Activated CD4-positive, alpha-beta T cell treated with anti-CD3 and anti-CD28 coated beads for 24 hours (primary cell): ENCODE results near the gene CTTNBP2.

Experiments used
- DNase-seq, 2 donors: peaks; one replicate each; pipeline ENCODE4 v3.0.0-alpha.2; 2020; ENCODE audit warnings: low read depth in 2 of 2

Gene CTTNBP2

DNA sequence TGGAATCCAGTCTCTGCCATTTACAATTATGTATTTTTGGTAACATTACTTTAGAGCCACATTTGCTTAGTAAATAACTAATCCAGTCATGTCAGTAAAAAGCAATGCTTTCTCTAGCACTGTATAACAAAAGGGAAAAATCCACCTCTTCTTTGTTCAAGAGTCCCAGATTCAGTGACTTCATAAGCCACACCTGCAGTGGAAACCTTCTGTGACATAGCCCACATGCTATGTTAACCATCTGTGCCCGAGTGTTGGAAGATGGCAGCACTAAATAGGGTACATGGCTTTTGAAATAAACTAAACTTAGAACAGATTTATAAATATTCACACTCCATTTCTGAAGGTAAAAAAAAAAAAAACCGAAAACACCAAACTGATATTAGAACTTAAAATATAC, 83.0 kb downstream of the CTTNBP2 start:
- no peak for DNase-seq

DNA sequence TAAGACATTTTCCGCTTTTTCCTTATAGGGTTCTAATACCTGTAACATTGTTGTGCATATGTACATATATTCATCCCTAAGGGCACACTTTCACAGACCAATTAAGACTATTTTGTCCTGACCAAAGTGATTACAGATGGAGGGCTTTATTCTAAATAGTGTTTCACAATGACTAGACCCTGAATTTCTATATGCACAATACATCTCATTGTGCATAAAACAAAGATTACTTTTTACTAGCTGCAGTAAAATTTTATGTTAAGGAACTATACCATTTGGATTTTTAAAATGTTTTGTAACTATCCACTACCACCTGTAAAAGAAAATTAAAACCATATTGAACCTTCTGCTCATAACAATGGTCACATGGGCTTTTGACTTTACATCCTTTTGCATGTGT, 87.8 kb downstream of the CTTNBP2 start:
- no peak for DNase-seq

DNA sequence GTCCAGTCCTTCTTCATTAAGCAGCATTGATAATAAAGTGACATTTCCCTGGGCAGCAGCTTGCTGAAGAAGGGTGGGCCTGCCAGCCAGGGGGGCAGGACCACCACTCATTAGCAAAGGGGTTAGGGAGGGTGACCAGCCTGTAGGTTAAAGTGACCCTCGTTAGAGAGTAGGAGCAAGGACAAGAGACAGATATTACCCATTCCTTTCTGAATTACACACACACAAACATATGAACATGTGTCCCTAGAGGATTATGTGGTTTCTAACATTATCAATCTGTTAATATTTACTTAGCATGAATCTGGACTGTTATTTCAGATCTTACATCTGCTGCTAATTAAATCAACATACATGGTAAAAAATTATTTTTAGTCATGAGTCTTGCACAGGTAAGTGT, 88.9 kb downstream of the CTTNBP2 start:
- DNase-seq, result no peak

DNA sequence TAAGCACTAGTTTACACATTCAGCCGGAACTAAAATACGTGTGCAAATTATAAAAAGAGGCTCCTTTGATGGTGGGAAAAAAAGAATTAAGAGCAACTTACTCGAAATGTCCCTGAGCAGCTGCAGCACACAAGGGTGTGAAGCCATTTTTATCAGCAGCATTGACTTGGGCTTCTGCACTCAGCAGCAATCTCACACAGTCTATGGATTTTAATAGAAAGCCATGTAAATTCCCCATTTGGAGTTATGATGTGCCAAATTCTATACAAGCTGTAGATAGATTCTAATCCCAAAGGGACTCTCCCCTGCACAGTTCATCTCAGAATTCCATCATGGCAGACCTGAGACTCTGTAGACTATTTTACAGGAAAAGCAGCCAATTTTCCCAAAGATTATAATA, 90.5 kb downstream of the CTTNBP2 start:
- no peak for DNase-seq

DNA sequence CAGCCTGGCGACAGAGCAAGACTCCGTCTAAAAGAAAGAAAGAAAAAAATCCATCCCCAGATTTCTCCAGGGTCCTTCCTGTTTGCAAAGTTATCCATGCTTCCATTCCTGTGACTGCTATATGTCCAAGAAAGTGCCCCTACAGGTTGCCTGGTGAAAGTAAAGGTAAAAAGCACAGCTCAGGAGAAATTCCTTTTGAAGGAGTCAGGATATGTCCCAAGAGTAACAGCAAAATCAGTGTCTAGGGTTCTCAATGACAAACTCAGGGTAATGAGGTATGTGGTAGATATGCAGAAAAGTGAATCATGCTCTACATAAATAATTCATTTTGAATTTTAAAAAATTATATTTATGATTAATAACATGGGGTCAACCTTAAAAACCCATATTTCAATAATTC, 91.5 kb downstream of the CTTNBP2 start:
- DNase-seq, result no peak

DNA sequence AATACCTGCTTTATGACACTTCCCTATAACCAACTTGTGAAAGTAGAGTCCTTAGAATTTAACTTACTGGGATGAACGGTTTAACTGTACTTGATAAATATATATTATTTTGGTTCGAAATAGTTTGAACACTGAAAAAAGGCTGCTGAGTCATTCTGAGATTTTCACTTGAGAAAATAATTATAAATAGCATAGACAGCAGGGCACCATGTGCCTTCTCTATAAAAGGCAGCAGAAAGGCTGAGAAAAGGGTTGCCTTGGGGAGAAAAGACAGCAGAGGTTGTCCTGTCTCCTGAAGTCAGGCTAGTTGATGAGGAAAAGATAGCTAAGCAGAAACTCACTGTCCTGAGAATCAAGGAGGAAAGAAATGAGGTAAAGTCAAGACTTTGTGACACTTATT, 92.4 kb downstream of the CTTNBP2 start:
- DNase-seq, result no peak

DNA sequence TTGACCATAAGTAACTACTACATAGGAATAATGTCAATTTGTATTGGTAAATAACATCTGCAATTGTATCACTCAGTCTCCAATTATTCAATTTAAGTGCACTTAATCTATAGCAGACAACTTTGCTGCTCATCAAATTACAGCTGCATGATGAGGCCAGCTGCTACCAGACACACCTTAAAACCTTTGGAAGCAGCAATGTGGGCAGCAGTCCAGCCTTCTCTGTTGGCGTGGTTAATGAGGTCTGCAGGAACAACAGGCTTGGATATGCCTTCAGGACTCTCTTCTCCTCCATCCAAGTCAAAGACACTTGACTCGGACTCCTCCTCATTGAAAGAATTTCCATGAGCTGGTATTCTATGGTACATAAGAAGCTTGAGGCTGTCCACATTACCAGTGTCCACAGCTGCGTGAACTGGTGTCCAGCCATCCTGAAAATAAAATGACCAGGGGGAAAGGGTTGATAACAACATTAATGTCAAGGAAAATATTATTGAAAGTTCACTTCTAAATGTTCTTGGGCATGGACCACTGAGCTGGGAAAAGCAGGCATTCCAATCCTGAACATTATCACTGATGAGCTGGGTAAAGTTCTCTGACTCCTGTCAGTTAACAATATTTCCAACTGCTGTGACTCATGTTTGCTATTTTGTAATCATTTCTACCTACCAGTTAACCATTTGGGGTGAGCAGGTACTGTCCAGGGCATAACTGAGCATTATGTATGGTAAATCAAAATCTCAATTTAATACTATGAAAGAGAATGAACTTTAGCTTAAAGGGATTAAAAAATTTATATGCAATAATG, 95.7 kb downstream of the CTTNBP2 start:
- DNase-seq, result no peak

DNA sequence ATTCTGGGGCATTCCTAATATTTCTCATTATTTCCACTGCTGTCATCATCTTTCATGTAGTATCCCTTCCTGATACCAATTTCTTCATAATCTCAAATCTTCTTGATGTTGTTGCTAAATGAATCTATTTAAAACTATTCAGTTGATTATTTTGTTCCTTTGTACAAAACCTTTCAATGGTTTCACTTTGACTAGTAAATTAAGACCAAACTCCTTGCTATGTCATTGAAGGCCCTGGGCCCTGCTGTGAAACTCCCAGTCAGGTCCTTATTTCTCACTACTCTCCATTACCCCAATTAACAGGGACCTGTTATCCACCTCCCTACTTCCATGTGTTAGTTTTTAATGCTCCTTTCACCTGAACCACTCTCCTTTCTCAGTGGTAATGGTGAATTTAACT, 97.0 kb downstream of the CTTNBP2 start:
- no peak for DNase-seq

DNA sequence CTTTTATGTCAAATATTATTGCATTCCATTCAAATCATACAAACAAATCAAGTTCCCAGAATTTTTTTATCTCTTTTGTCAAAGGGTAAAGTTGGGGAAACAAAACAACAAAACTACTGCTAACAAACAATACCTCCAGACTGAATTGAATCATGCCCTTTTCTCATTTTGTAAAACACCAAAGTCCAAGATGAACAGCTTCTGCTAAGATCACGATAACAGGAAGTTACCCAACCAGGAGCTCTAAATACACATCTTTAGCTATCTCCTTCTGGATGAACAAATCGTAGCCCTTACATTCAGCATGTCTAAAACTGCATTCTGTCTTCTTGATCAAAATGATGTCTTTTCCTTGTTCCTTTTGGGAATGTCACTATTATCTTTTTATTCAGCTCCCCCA, 97.4 kb downstream of the CTTNBP2 start:
- DNase-seq, result no peak

DNA sequence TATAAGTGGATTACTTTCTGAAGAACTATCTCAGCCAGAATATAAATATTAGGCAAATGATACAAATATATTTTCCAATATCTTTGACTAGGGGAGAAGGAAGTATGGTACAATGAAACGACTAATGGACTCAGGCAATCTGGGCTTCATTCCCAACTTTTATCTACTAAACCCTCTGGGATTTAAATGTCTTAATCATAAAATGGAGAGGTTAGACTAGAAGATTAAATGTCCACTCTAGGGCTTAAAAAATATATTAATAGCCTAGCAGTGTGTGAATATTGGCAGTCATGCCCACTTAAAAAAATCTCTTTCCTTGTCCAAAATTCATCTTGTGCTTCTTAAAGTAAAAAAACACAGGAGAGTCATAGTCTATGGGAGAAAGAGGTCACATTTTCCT, 98.3 kb downstream of the CTTNBP2 start:
- DNase-seq, result no peak

DNA sequence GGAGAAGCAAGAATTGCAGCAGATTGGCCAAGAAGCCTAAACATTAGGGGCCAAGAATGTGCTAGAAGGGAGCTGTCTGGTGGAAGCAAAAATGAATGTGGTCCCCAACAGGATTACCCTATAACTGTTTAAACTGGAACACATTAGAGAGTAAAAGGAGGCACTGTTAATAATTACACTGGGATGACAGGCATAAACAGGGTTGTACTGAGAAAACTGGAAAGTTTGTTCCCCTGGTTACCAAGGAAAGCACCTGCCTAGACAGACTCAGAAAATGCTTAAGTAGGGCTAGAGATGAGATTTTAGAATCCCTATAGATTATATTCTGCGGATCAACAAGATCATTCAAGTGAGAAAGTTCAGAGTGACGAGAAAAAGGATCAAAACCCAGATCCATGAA, 100.8 kb downstream of the CTTNBP2 start:
- no peak for DNase-seq

DNA sequence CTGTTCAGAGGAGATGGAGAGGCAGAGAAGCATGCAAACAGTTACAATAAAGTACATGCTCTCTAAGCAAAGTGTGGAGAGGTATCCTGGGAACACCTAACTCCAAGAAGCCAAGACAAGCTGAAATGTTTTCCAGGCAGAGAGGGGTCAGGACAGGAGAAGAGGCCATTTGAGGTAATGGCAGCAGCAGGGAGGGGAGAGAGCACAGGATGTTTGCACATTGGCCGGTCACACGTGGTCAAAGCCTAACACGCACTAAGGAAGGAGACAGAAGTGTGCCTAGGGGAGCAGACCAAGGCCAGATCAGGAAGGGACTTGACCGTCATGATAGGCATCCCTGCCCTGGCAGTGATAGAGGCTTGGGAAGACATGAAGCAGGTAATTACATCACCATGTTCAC, 101.5 kb downstream of the CTTNBP2 start:
- no peak for DNase-seq

DNA sequence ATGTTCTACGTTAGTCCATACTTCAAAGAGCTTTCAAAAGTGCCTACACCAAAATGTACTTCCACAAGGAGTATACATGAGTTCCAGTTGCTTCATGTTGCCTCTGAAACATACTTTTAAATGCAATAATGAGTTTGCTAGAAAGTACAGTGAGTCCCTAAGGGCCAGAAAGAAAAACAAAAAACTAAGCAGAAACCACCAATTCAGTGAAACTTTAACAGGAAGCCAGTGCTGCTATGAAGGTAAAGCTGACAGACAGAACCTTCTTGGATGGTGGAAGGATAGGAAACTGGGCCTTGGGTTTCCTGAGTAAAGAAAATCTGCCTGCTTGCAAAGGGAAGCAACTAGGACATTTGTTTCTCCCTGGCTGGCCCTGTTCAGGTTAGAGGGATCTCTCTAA, 104.2 kb downstream of the CTTNBP2 start:
- no peak for DNase-seq

DNA sequence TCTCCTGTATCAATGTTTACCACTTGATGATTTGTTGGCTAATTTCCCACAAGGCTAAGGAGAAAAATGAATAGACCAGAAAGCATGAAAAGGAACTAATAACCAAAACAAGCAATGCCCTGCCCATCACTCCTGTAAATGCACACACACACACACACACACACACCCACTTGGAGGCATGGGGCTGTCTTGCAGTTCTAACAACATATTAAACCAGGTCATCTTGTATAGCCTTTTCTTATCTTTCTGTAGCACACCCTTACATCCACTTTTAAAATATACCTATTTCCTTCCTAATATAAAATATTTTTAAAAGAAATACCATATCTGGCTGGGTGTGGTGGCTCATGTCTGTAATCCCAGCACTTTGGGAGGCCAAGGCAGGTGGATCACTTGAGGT, 105.3 kb downstream of the CTTNBP2 start:
- no peak for DNase-seq

DNA sequence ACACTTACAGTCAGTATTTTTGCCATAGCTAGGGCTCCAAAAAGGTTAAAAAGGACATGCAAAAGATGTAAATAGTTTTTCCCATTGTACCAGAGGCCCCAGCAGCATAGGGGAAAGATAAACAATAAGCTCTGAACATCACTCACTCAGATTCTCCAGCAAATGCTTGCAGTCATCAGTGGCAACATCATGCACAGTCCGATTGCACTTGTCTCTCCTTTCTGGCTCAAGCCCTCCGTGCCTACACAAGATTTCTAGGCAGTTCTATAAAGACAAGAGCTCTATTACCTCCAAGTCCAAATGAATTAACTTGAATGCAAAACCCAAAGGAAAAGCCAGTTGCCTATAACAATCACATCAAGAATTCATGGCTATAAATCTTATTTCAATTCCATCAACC, 106.3 kb downstream of the CTTNBP2 start:
- DNase-seq, result no peak

DNA sequence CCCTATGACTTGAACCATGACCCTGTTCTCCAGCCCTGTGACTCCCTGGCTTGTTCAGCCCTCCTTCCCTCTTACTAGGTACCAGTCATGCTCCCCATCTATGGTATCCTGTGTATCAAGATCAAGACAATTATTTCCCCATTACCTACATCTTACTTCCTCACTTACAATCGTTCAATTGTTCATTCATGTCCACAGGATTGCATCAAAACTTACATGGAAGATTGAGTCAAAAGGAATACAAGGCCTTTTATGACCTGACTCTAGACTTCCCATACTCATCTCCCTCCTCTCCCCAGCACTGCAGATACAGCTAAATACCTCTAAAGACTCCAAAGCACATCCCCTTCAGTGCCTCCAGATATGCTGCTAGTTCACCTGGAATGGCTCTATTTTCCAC, 109.2 kb downstream of the CTTNBP2 start:
- DNase-seq, result no peak

DNA sequence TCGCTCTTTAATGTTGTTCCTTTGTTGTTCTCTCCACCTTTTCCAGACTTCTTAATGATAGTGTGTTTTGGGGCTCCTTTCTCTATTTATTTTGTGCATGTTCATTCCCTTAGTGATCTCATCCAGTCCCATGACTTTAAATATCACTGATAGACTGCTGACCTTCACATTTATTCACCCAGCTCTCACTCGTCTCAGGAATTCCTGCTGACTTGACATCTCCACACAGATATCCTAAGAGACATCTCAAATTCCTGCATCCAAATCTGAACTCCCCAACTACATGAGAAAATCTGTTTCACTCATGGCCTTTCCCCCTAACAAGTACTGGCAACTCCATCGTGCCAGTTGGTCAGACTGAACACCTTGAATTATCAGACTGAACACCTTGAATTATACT, 111.2 kb downstream of the CTTNBP2 start:
- no peak for DNase-seq

DNA sequence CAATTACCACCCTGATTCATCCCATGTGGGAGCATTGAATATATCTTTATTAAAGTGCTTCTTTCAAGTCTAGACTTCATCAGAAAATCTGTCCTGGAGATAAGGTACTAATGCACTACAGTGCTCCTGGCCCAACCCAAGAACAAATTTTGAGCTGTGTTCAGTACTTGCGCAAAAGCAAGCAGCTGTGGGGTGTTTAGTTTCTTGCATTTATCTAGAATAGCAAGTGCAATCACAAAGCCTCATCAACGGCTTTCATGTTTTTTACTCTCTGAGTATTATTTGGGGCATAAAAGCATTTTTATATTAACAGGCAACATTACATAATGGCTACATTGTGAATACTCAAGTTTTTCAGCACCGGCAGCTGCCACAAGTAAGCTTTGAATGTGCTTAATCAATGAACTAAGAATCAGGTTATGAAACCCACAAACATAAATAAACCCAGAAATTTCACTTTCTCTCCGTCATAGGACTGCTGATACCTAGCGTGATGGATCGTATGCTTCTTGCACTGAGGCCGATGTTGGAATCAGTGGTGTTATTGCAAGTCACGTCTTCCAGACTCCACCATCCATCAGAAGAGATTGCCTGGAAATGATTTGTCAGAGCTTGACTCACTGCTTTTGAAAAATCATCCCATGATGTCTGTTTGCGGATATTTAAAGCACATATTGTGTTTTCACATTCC, 113.1 kb downstream of the CTTNBP2 start:
- no peak for DNase-seq

DNA sequence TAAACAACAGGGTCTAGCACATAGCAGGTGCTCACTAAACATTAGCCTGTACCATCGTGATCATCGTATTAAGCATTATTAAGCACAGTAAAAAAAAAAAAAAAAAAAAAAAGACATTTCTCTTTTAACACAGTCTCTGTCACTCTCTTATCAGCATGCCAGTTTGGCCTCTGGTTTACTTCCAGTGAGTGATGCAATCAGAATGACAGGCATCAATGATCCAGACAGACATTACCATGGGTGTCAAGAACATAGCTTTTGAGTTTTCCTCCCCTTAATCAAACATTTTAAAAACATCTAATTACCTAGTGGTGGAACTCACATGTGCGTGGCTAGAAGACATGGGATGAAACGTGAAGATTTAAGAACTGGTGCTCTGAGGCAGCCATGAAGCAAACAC, 115.8 kb downstream of the CTTNBP2 start:
- DNase-seq, result no peak

DNA sequence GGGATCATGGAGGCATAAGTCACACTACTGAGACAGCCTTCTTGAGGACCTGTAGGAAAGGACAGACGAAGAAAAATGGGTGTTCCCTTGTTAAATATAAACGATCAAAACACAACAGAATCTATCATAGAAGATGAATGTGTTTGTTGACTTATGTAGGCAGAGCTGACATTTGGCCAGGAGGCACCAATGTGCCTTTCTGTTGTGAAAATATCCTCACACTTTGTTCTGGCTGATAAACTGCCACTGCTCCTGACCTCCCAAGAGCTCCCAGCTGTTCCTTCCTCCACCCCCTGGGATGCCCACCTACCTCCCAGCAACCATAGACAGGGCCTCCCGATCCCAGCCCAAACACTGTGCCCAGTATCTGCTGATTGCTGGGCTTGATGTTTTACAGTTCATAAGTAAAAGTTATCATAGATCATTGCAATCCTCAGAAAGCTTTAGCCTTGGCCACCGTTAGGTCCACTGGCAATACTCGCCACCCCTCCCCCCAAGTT, 116.6 kb downstream of the CTTNBP2 start:
- DNase-seq, result no peak

DNA sequence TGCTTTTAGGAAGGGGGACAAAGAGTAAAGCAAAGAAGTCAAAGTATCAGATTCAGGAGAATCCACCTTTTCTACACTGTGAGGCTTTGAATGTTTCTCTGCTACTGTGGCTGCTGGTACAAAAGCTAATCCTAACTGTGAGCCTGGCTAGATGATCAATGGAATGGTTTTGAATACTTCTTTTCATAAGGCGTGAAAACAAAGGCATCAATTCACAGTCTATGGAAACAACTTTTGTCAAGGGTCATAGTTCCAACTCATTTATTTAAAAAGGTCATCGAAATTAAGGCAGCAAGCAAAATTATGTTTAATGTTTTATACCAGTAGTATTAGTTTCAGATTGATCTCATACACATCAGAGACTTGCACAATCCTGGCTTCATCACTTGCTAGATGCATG, 118.1 kb downstream of the CTTNBP2 start:
- DNase-seq, result no peak

DNA sequence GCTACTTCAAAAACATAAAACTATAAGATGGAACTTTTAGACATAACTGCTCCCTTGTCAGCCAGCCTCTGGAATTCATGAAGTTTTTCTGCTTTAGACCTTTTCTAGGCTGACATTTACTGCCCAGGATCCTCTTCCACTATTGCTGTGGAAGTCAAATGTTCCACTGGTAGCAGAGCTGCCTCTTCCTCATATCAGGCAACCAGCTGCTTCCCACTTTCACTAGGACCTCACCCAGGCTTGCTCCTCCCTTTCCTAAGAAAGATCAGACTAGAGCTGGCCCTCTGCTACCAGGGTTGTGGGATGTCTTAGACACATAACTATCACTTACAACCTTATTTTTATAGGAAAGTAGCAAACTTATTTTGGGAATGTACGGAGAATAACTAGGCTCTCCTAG, 121.5 kb downstream of the CTTNBP2 start:
- no peak for DNase-seq
